HS-5 (cell line): ENCODE data around the gene GPR37.

Experiments
- DNase-seq: peaks from one replicate; pipeline ENCODE4 v3.0.0-alpha.2; 2012; ENCODE audit warnings: low read depth

The GPR37 gene

GRCh38 chr7:124779620-124780019, 14.0 kb upstream of the GPR37 start:
- no peak for DNase-seq

- DNase-seq, result no peak
These were observed 13.6 kb upstream of the GPR37 start for GRCh38 chr7:124779194-124779593.

- DNase-seq, result no peak
These were observed 11.7 kb upstream of the GPR37 start for GRCh38 chr7:124777268-124777667.

GRCh38 chr7:124776153-124776552, 10.6 kb upstream of the GPR37 start:
- no peak for DNase-seq

GRCh38 chr7:124775422-124775821, 9.8 kb upstream of the GPR37 start:
- DNase-seq, result no peak

- no peak for DNase-seq
These were observed 8.3 kb upstream of the GPR37 start for GRCh38 chr7:124773938-124774337.

GRCh38 chr7:124773339-124773738, 7.7 kb upstream of the GPR37 start:
- DNase-seq, result no peak

- DNase-seq, result no peak
These were observed 3.5 kb upstream of the GPR37 start for GRCh38 chr7:124769136-124769535.

- DNase-seq, result no peak
These were observed 2.9 kb upstream of the GPR37 start for GRCh38 chr7:124768525-124768924.

GRCh38 chr7:124764847-124765400, 668 bp downstream of the GPR37 start:
- no peak for DNase-seq

- DNase-seq, result no peak
These were observed 1.3 kb downstream of the GPR37 start for GRCh38 chr7:124764051-124764846.

GRCh38 chr7:124762611-124763143, 2.9 kb downstream of the GPR37 start:
- no peak for DNase-seq

GRCh38 chr7:124761164-124761715, 4.4 kb downstream of the GPR37 start:
- DNase-seq, result no peak

GRCh38 chr7:124758327-124758726, 7.3 kb downstream of the GPR37 start:
- no peak for DNase-seq

GRCh38 chr7:124754576-124755268, 10.9 kb downstream of the GPR37 start:
- DNase-seq, result no peak

GRCh38 chr7:124752310-124752709, 13.3 kb downstream of the GPR37 start:
- DNase-seq, result no peak

- no peak for DNase-seq
These were observed 14.6 kb downstream of the GPR37 start for GRCh38 chr7:124751027-124751426.

- DNase-seq, result no peak
These were observed 18.5 kb downstream of the GPR37 start for GRCh38 chr7:124747072-124747471.

- no peak for DNase-seq
These were observed 27.0 kb downstream of the GPR37 start for GRCh38 chr7:124738639-124739038.

- no peak for DNase-seq
These were observed 27.8 kb downstream of the GPR37 start for GRCh38 chr7:124737760-124738300.

- no peak for DNase-seq
These were observed 37.0 kb downstream of the GPR37 start for GRCh38 chr7:124728610-124729009.

- DNase-seq, result no peak
These were observed 40.9 kb downstream of the GPR37 start for GRCh38 chr7:124724507-124725192.
